GM18861 (cell line): ENCODE results near the gene MAP1B.
A peak's percentile ranks its signal among the peaks of the same experiment; 100 is the strongest.
"Not testable (repeated sequence)": the region's sequence is repeated elsewhere in the genome, so short reads cannot be mapped to it uniquely, and the experiment has no call there.

Experiments used
- ATAC-seq: cut with Tn5 transposase; IDR thresholded peaks from one replicate; pipeline ENCODE4 v1.9.1; 2021; ENCODE audit not compliant: unreplicated experiment

Gene MAP1B

DNA sequence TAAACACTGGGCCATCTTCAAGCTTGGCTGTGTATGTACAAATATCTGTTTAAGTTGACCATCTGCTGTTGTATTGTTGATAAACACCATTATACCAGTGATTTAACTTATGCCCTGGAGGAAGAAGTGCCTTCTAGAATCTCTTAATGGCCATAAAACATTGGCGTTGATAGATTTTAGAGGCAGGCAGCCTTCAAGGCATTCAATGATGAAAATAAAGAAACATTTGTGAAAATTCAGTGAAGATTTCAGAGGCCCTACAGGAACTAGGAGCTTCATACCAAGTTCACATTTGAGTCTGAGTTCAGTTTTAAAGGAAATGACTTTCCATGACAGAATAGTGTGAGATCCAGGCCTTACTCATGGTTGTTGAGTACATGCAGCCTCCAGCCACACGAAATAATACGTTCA, 52.2 kb downstream of the MAP1B start:
- ATAC-seq: no peak

DNA sequence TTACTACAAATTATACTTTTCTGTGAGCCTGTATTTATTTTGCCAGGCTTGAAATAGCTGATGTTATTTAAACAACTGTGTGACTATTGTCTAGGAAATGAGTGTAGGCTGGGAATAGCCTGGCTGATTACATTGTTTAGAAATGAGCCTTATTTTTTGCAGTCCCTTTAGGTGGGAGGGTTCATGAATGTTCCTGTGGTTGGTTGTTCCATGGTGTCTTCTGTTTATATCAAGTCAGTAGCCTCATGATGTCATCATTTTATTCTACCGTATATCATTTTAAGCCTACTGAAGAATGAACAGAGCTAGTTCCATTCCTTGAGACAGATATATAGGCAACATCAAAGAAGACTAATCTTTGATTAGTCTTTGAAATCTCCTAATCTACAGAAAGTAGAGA, 53.1 kb downstream of the MAP1B start:
- no peak for ATAC-seq

DNA sequence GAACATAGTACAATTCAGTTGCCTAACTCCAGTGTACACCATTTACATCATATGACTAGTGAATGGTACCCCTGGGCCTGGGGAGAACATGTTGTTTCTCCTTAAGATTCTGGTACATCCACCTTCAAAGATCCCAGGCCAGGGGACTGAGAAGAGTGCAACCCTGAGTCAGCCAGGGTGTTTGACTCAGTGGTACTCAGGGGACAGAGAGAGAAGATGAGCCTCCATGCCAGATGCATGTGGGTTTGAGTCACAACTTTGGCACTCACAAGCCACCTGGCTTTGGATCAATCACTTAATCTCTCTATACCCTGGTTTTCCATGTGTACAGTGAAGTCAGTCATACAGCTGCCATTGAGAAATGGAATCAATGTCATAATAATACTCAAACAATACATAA, 53.7 kb downstream of the MAP1B start:
- ATAC-seq: no peak

DNA sequence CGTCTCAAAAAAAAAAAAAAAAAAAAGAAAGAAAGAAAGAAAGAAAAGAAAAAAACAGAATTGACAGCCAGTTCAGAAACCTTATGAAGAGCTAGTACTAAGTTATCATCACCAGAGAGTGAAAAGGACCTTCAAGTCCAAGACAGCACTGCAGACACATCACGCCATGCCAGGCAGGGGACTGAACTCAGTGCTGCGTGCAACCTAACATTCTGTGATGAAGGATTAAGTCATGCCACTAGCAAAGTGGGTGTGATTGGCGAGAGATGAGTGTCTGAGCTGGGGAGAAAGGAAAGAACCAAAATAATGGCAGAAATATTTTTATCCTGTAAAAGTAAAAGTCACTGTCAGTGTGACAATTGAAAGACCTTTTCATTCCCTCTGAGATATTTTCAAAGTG, 54.7 kb downstream of the MAP1B start:
- ATAC-seq: no peak

DNA sequence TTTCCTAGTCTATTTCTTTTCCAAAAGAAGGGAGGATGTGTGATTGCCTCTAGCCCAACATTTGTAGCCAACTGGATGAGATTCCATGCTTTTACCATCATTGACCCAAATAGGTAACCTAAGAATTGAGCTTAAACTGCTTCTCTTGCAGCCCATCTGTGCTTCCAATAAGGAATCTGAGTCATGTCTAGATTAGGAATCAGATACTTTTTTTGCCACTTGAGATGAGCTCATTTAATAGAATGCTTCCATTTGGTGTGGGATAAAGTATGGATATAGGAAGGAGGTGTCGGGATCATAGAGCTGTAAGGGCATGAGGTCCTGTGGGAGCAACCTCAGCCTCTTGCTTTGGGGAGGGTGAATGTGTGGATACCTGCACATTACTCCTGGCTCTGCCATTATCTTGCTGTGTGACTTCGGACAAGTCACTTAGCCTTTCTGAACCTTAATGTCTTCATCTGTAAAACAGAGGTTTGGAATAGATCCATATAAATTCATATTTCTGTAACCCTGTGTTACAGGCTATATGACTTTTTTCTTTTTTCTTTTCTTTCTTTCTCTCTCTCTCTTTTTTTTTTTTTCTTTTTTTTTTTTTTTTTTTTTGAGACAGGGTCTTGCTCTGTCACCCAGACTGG, 56.2 kb downstream of the MAP1B start:
- ATAC-seq: no peak

DNA sequence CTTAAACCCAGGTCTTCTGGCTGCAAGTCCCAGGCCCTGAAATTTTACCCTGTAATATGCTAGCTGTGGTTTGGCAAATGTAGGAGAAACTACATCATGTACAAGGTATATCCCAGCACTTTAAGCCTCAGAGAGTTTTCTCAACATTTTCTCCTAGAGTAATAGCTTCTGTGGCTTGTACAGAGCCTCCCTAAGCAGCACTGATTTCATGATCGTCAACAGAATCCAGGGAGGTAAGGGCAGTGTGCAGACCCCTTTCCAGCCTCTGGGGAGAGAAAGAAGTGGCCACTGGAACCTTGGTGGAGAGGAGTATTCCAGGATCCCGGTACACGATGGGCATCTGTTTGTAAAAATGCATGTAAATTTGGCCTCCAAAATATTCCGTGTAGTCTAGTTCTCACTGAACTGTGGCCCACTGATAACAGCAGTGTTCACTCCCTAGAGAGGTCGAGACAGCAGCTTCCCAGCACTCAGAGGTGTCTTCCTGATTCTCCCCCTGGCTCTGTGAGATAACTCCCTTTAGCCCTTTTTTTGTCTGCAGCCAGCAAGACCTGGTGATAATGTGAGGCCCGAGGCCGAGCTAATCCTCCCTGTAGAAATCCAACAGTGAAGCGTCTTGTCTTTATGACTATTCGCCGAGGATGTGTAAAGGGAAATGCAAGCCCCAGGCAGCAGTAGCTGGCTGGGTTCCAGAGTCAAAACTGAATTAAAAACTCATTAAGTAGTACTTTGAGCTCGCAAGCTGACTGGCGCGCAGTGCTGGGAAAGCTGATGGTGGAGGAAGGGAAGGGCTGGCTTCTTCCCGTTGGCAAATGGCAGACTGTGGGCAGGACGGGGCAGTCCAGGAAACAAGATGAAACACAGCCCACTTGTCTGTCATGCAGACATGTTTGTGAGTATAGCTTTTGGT, 59.0 kb downstream of the MAP1B start:
- no peak for ATAC-seq

DNA sequence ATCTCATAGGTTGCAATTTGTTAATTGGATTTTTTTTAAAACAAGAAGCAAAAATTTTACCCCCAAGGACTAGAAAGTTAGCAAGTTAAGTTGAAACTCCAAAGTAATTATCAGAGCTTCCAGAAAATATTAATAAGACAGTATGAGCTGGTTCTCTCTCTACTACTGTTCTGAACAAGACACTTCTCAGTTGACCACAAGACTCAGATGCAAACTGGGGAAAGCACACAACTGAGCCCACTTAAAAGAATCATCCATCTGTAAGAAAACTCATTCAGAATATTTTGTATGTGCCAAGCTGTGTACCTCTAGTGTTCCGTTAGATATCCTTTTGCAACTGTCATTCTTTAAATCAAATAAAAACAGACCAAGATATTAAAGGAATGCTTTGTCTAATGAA, 60.0 kb downstream of the MAP1B start:
- ATAC-seq: no peak

DNA sequence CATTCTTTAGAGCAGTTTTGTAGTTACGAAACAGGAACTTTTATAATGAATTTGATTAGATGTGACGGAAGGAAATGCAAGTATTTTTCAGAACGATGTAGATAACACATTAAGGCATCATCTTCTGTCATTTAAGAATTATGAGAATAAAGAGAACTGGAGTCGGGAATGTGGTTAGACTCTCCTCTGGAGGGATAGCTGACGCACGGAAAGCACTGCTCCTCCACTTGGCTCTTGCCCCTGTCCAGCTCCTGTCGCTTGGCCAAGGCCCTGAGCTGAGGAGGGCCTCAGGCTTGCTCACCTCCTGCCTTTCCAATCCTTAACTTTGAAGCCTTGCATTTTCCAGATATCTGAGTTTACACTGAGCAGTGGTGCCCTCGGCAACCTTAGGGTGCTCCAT, 60.5 kb downstream of the MAP1B start:
- ATAC-seq: no peak

DNA sequence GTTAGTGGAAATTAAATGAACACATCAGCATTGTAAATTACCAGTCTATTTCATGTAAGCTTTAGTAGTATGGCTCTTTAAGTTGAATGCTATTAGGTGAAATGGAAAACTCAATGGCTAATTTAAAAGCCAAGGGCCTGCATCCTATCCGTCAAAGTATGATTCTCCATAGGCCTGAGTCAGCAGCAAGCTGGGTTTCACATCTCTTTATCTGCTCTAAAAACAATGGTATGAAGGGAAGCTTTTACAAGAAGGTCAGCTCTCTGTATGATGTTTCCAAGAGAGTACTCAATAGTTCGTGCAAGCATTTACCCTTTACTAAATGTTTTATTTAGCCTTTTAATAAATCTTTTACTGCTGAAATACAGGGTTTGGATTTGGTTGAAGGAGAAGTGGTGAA, 62.8 kb downstream of the MAP1B start:
- ATAC-seq: no peak

DNA sequence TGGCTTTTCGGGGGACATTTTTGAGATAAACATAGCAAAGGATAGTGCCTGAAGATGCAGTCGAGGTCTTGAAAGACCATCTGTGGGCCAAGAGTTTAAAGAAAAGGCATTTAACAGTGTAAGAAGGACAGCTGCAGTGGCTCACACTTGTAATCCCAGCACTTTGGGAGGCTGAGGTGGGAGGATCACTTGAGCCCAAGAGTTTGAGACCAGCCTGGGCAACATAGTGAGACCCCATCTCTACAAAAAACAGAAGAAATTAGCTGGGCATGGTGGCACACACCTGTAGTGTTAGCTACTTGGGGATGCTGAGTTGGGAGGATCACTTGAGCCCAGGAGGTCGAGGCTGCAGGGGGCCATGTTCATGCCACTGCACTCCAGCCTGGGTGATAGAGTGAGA, 63.9 kb downstream of the MAP1B start:
- ATAC-seq: not testable (repeated sequence)

DNA sequence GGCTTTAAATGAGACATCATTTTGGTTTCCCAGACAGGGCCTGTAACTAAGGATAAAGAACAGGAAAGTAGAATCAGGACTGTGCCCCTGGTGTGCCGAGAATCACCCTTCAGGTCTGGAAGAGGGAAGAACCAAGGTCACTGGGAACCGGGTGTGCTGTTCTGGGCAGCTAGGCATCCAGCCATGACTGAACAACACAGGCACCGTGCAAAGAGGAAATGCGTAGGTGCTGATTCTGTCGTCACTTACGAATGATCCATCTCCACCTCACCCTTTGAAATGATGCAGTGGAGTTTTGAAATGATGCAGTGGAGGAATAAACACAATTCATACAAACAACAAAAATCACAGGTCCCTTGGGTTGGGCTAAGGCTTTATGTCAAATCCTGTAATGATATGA, 64.4 kb downstream of the MAP1B start:
- ATAC-seq: no peak

DNA sequence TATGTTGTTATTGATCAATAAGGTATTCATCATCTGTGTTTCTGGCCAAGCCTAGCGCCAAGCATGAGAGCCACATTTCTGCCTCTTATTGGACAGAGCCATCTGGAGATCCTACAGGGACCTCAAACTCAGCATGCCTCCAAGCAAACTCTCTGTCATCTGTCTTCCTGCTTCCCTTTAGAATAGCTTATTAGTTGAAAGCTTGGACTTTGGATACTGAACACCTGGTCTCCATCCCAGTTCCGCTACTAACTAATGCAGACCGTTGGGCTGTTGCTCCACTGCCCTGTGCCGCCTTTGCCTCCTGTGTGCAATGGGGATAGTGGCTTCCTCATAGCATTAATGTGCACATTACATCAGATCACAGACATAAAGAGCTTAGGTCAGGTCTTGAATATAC, 65.5 kb downstream of the MAP1B start:
- ATAC-seq: no peak

DNA sequence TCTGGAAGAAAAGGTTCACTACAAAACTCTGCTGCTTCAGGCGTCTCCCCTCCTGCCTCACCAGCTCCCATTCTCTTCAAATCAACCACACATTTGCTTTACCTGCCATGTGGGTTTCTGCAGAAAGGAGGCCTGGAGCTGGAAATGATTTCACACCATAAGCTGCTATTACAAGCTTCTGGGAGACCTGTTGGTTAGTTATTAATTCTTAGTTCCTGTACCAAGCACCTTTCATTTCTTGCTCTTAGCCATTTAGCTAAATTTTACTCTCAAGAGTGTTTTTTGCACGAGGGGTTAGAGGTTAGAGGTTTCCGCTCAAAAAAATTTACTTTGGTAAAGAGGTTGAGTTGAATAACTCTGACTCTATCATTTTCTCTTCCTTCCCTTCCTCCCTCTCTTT, 70.3 kb downstream of the MAP1B start:
- peak; percentile 88 for ATAC-seq

DNA sequence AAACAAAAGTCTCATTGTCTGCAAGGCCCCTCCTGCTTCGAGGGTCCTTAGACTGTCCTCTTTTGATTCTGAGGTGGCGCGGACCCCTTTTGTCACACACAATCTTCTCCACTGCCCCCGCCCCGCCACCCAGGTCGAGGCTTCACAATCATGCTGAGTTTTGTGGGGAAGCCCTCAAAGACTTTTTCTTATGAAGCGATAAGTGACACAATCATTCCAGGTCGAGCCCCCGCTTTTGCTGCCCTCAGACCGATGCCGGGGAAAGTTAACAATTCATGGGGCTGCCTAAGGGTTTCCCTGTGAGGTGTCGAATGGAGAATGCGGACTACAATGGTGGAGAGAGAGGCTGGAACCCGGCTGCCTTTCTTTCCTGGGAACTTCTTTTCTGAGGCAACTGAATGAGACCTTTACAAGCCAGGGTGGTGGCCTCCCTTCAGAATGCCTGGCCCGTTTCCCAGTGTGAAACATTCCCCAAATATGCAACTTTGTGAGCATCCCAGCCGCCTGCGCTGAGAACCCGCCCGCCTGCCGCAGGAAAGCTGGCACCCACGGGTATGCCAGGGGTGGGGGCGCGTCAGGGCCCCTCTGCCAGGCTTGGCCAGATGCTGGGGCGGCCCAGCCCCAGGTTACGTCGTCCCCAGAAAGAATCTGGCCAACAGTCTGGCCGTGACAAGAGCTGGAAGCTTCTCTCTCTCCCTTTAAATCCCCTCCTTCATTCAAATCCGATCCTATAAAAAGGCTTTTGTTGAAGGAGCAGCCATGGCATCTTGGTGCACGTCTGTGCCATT, 71.9 kb downstream of the MAP1B start:
- no peak for ATAC-seq

DNA sequence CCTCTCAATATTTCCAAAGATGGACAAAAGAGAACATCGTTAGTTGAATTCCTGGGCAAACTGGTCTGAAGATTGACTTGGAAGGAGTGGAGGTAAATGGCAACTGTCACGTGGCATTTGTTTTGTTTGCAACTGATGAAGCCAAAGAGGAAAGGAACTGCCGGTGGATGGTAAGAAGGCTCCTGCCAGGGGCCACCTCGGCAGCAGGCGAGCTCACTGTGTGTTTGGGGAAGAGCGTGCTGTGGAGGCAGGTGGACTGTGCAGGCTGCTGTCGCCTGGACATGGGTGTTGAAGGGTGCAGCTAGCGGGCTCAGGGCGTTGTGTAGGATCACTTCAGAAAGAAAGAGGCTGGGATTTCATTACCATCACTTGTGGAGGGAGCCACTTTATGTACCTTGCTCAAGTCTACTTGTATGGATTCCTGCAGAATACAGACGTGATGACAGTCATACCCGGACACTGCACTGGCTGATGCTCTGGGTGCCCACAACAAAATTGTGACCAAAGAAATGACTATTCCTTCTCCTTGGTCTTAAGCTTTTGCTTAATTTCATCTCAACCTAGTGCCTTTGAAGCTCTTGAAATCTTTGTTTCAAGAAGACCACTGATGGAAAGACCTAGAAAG, 72.7 kb downstream of the MAP1B start:
- ATAC-seq: no peak

DNA sequence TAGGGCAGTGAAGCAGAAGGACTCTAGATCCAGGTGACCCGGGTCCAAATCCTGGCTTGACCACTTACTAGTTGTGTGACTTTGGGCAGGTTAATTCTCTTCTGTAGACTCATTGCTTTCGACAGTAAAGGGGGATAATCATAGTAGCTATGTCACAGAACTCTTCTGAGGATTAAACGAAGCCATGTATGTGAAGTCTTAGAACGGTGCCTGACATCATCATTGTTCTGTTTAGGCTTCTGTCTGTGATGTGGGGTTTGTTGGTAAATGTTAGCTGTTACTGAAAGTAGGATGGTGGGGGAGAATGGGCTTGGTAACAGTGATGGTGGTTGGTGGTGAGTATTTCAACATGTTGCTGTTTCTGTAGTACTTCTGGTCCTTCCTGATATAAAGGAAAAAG, 73.7 kb downstream of the MAP1B start:
- ATAC-seq: no peak

DNA sequence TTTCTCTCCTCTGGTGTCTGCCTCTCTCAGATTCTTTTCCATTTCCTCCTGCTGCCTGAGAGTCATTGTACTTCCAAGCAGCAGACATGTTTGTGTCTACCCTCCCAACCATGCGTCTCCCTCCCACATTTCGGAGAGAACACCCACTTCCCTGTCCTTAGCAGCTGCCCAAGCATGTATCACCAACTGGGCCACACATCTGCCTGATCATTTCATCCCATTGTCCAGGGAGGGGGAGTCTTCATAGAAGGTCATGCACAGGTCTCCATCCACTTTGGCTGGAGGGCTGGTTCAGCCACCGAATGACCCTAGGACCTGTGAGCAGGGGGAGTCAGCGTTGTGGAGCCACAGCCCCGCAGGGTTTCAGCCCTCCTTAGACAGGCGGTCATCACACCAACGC, 75.4 kb downstream of the MAP1B start:
- ATAC-seq: no peak

DNA sequence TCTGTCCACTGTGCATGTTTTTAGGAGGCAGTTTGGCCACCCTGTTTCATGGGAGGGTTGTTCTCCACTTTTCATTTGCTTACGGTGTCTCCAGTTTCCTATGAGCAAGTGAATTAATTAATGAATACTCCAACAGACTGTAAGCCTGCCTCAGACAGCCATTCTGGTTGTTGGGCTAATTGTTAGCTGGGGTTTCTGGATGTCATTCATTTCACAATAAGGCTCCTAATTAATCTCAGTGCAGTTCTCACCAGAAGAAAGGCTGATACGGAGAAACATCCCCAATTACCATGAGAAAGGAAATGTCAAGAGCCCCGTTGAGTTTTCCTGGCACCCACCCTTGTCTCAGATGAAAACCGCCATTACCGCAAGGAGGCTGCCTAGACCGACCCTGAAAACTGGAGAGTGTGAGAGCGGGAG, 75.8 kb downstream of the MAP1B start:
- ATAC-seq: no peak

DNA sequence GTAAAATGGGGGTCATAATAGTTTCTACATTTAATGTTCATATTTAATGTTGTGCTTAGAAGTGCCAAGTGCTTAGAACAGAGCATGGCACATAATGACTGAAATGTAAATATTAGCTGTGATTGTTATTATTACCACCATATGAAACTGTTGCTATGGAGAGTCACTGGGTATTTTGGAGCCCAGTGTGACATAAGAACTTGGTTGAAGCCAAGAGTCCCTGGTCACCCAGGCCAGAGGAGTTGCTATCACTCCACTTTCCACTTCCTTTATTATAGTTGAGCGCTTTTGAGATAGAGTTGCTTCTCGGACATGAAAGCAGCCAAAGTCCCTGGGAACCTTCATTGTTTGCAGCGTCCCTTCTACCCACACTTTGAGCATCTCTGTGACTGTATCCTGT, 77.1 kb downstream of the MAP1B start:
- ATAC-seq: no peak

DNA sequence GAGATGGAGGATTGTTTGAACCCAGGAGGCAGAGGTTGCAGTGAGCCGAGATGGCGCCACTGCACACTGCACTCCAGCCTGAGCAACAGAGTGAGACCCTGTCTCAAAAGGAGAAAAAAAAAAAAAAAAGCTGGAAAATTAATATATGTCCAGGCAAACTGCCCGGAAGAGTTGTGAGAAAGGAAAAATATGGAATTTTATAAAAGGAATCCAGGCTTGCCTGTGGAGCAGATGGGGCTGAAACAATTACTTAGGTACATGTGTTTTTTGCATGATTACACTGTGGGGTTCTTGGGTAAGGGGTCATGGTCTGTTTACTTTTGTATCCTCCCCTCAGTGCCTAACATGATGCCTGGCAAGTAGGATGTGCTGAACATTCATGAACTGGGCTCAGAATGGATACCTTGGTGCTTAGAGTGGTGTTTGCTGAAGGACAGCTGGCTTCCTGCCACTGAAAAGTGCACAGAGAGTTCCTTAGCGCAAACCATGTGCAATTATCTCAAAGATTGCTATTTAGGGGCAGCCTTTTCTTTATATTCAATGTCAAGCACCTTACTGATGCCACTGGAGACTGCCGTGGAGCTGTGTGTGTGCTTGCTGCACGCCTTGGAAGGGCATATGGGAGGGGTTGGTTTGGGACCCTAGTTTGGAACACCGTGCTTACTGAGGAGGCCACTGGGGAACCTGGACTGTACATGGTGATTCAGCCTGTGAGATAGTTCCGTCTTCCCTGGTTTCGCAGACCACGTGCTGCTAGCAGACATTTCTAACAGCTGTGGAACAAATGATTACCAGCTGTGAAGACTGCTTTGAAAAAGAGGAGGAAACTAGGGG, 78.4 kb downstream of the MAP1B start:
- ATAC-seq: no peak
